Ascending aorta (tissue), 2 donors: Measurements from ENCODE around the gene POU3F1. TPM values are rescaled to one million over a fixed set of nuclear protein-coding genes. Genes with fewer than 3 reads are reported as not detected.

Experiments
- DNase-seq, 2 donors: peaks; one replicate each; pipeline ENCODE4 v3.0.0-alpha.2; 2019; ENCODE audit warnings: low spot score in 2 of 2
- H3K27ac ChIP-seq, 2 donors: fragments of 200-600 bp; sonication (generic); one replicate each; pipeline ENCODE4 v1.5.1; 2016 to 2017; ENCODE audit warnings: mild to moderate bottlenecking in 1 of 2
- H3K27me3 ChIP-seq: fragments of 200-600 bp; sonication (generic); one replicate; pipeline ENCODE4 v1.5.1; 2017
- H3K36me3 ChIP-seq, 2 donors: fragments of 200-600 bp; sonication (generic); one replicate each; pipeline ENCODE4 v1.5.1; 2016
- H3K4me1 ChIP-seq, 2 donors: fragments of 200-600 bp; sonication (generic); one replicate each; pipeline ENCODE4 v1.5.1; 2016 to 2017; ENCODE audit warnings: mild to moderate bottlenecking in 1 of 2
- H3K4me3 ChIP-seq, 2 donors: fragments of 200-600 bp; sonication (generic); one replicate each; pipeline ENCODE4 v1.5.1; 2016 to 2017; ENCODE audit warnings: mild to moderate bottlenecking in 1 of 2
- H3K9me3 ChIP-seq, 2 donors: fragments of 200-600 bp; sonication (generic); one replicate each; pipeline ENCODE4 v1.5.1; 2016
- CTCF ChIP-seq, 3 experiments: fragments of 200-600 bp in 2 of 3; fragments of 450-650 bp in 1 of 3; sonication (generic) in 2 of 3; IDR thresholded peaks; one replicate each; pipeline ENCODE4 v1.5.1; 2016 to 2019; ENCODE audit warnings: antibody characterized with exemption in 3 of 3, mild to moderate bottlenecking in 1 of 3, moderate library complexity in 1 of 3
- intact Hi-C: fragments of 100-400 bp; cut with DNase I; formaldehyde crosslinking; loops from one replicate; pipeline ENCODE4 v1.15.1; 2023
- total RNA-seq: library from RNA; depleted of rRNA; stranded (reverse); fragments of >200 nt; gene quantifications from one replicate; pipeline ENCODE4 v1.1.0, GENCODE V29; 2016

Gene POU3F1
- total RNA-seq, 1 donor from 2014 or later, result not detected

DNA sequence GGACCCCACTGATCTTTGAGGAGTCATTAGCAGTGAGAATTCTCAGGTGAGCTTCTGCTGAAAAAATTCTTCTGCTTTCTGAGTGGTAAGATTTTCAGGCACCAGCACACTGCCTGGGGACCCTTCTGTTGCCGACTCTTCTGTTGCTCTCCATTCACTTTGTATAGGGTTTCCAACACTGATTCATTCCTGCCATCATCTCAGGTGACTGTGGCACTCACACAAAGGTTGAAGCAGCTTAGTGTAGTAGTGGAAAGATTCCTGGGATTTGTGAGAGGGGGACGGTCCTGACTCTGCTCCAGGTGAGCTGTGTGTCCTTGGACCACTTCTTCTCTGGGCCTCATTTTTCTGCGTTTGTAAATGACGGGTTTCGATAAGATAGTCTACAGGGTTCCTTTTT lies 24.6 kb downstream of the POU3F1 start:
- H3K27me3 ChIP-seq, result no peaks in the 10 kb centered on the region
- no peak overlapping the region for H3K4me3 ChIP-seq
- no peaks in the 10 kb centered on the region for H3K9me3 ChIP-seq
- H3K4me1 ChIP-seq, result no peaks in the 10 kb centered on the region
- DNase-seq, result no peak
- H3K27ac ChIP-seq, result no peak overlapping the region
- peaks cover 81 to 90% of the 10 kb centered on the region in 2 donors for H3K36me3 ChIP-seq
- intact Hi-C loops, result no loop called here
- no peak for TF ChIP-seq CTCF (IDR thresholded peaks at IDR 0.05)

DNA sequence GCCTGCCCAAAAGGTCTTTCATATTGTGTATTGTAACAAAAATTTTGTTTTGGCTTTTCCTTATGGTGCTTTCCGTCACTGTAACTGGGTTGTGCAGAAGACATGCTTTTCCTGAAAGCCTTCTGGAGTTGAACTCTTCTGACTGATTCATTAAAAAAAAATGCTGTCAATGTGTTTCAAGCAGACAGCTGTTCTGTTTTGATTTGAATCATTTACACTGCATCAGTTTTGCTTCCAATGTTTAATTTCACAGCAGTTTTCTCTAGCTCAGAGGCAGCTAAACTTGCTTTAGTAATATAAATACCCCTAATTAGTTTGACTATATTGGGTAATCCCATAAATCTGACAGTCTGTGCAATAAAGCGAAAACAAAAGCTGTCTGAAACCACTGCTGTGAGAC lies 26.2 kb downstream of the POU3F1 start:
- Histone ChIP-seq H3K9me3 (no peaks in the 10 kb centered on the region), H3K4me1 (peaks cover 0 to 11% of the 10 kb centered on the region in 2 donors), H3K36me3 (peaks cover 74 to 89% of the 10 kb centered on the region in 2 donors), H3K27ac (no peak overlapping the region), H3K4me3 (no peak overlapping the region), H3K27me3 (no peaks in the 10 kb centered on the region)
- TF ChIP-seq CTCF (IDR thresholded peaks at IDR 0.05), result no peak
- no peak for DNase-seq
- intact Hi-C loops, result no loop called here

DNA sequence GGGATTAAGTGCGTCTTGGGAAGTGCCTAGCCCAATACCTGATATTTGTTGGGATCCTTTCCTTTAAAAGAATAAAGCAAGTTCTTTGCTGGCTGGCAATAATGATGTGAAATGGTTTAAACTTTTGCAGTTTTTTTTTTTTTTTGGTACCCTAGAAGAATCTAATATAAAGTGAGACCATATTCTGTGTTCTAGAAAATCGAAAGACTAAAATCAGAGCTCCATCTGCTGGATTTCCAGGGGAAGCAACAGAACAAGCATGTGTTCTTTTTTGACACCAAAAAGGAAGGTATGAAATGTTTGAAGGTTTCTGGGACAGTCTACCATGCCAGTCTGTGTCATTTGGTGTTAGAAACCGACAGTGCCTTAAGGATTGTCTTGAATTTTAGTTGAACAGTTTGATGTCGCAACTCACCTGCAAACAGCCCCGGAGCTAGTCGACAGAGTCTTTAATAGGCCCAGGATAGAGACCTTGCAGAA lies 27.7 kb downstream of the POU3F1 start:
- Histone ChIP-seq H3K27ac (no peak overlapping the region), H3K4me3 (no peak overlapping the region), H3K36me3 (peaks cover 62 to 79% of the 10 kb centered on the region in 2 donors), H3K9me3 (no peaks in the 10 kb centered on the region), H3K27me3 (no peaks in the 10 kb centered on the region), H3K4me1 (peaks cover 5 to 25% of the 10 kb centered on the region in 2 donors)
- intact Hi-C loops, result loop anchor here (5.0 to 10.0 kb wide), 4 partner anchors 42 to 1564 kb away; partner anchors contain the start of genes DNALI1, OSCP1, RRAGC and SNIP1
- TF ChIP-seq CTCF (IDR thresholded peaks at IDR 0.05), result peak in 2 of 3 experiments; percentile 37 to 57
- DNase-seq, result no peak

DNA sequence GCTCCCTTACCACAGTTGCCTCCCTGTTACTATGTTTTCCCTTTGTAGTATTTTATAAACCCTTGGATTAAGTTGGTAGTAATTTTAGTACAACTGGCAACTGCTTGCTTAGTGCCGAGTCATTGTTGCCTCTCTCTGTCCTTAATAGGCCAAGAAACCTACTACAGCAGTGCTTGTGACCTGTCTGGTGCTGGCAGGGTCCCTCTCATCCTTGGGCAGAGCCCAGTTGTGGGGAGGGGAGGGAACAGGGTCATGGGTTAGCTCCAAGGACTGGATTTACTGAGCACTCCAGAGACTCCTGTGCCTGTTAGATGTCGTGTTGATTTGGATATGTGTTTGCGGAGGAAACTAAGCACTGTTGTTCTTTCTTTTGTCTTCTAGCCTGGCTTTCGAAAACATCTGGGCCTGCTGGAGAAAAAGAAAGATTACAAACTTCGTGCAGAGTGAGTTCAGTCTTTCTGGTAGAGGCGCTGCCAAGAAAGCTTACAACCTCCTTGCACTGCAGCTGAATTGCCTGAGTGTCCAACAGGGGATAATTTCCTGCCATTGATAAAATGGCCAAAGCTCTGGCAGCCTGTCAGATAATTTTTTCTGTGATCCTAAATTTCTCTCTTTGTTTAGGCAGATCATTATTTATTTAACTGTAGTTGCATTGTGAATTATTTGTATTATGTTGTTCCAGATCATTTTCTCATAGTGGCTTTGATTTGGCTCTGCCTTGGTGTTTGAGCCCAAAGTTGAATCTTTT lies 30.4 kb downstream of the POU3F1 start:
- no peak for DNase-seq
- peaks cover 36 to 52% of the 10 kb centered on the region in 2 donors for H3K36me3 ChIP-seq
- TF ChIP-seq CTCF (IDR thresholded peaks at IDR 0.05), result no peak
- H3K27ac ChIP-seq, result peak overlapping the region; percentile 44 to 61
- peak overlapping the region in 1 of 2 donors; percentile 11 for H3K4me3 ChIP-seq
- peaks cover 13 to 31% of the 10 kb centered on the region in 2 donors for H3K4me1 ChIP-seq
- no peaks in the 10 kb centered on the region for H3K9me3 ChIP-seq
- intact Hi-C loops, result loop anchor here (5.0 to 10.0 kb wide), 4 partner anchors 39 to 1561 kb away; partner anchors contain the start of genes DNALI1, OSCP1, RRAGC and SNIP1
- no peaks in the 10 kb centered on the region for H3K27me3 ChIP-seq

DNA sequence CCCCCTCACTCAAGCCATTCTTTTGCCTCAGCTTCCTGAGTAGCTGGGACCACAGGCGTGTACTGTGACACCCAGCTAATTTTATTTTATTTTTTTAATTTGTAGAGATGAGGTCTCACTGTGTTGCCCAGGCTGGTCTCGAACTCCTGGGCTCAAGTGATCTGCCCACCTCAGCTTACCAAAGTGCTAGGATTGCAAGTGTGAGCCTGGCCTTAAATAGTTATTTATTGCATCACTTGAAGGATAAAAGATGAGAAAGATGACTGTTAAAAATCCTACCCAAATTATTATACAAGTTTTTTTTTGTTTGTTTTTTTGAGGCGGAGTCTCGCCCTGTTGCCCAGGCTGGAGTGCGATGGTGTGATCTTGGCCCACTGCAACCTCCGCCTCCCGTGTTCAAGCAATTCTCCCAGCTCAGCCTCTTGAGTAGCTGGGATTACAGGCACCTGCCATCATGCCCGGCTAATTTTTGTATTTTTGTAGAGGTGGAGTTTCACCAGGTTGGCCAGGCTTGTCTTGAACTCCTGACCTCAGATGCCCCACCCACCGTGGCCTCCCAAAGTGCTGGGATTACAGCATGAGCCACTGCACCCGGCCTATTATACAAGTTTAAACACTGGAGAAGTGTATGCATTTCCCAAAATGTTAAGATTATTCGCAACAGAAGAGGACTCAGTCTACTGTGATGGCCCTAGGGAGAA lies 31.7 kb downstream of the POU3F1 start:
- no peak for DNase-seq
- Histone ChIP-seq H3K4me1 (peaks cover 13 to 31% of the 10 kb centered on the region in 2 donors), H3K36me3 (peaks cover 23 to 39% of the 10 kb centered on the region in 2 donors), H3K27ac (peak overlapping the region in 1 of 2 donors; percentile 61), H3K27me3 (no peaks in the 10 kb centered on the region), H3K9me3 (no peaks in the 10 kb centered on the region), H3K4me3 (no peak overlapping the region)
- intact Hi-C loops, result loop anchor here (5.0 to 10.0 kb wide), 4 partner anchors 38 to 1560 kb away; partner anchors contain the start of genes DNALI1, OSCP1, RRAGC and SNIP1
- TF ChIP-seq CTCF (IDR thresholded peaks at IDR 0.05), result no peak
